GM12878 (cell line): Measurements from ENCODE around the gene PTTG2. TPM values are rescaled to one million over a fixed set of nuclear protein-coding genes. Genes with fewer than 3 reads are reported as not detected.

Experiments used
- CBFB ChIP-seq: IDR thresholded peaks from 2 replicates; pipeline ENCODE4 v1.6.1; 2016; ENCODE audit warnings: antibody characterized with exemption, low read depth
- CBX5 ChIP-seq: sonication (generic); IDR thresholded peaks from 2 replicates; pipeline ENCODE4 v1.6.1; 2016; ENCODE audit warnings: low read depth, moderate library complexity, mild to moderate bottlenecking, inconsistent platforms
- CHD1 ChIP-seq: IDR thresholded peaks from 2 replicates; pipeline ENCODE4 v1.6.1; 2012; ENCODE audit warnings: low read depth, low read length, improper control_type of control experiment
- E2F4 ChIP-seq: IDR thresholded peaks from 2 replicates; pipeline ENCODE4 v1.6.1; 2012; ENCODE audit warnings: low read depth, low read length, improper control_type of control experiment
- E2F8 ChIP-seq: fragments of 450-650 bp; IDR thresholded peaks from 2 replicates; pipeline ENCODE4 v1.6.1; 2018; ENCODE audit warnings: mild to moderate bottlenecking, low read depth, moderate library complexity; ENCODE audit not compliant: partially characterized antibody
- EED ChIP-seq: sonication (generic); IDR thresholded peaks from 2 replicates; pipeline ENCODE4 v1.6.1; 2016; ENCODE audit warnings: antibody characterized with exemption, low read depth
- ESRRA ChIP-seq: IDR thresholded peaks from 2 replicates; pipeline ENCODE4 v1.6.1; 2012; ENCODE audit warnings: mild to moderate bottlenecking, low read length, improper control_type of control experiment
- ETV6 ChIP-seq, 2 experiments: fragments of 450-650 bp in 1 of 2; IDR thresholded peaks in 1 of 2; conservative IDR thresholded peaks in 1 of 2; 2 replicates each; pipeline ENCODE4 v1.6.1; 2014; ENCODE audit warnings: antibody characterized with exemption in 1 of 2, borderline replicate concordance in 1 of 2, low read depth in 1 of 2, mild to moderate bottlenecking in 1 of 2, moderate library complexity in 1 of 2
- GATAD2B ChIP-seq: fragments of 450-650 bp; conservative IDR thresholded peaks from 2 replicates; pipeline ENCODE4 v1.6.1; 2017; ENCODE audit warnings: low read depth, mild to moderate bottlenecking, moderate library complexity
- HDGF ChIP-seq: fragments of 450-650 bp; IDR thresholded peaks from 2 replicates; pipeline ENCODE4 v1.6.1; 2016; ENCODE audit warnings: antibody characterized with exemption
- IRF5 ChIP-seq: fragments of 450-650 bp; IDR thresholded peaks from 2 replicates; pipeline ENCODE4 v1.6.1; 2017; ENCODE audit warnings: borderline replicate concordance
- KAT2A ChIP-seq: conservative IDR thresholded peaks from 2 replicates; pipeline ENCODE4 v1.6.1; 2011; ENCODE audit warnings: low read depth, low read length; ENCODE audit not compliant: control insufficient read depth
- MAX ChIP-seq: IDR thresholded peaks from 2 replicates; pipeline ENCODE4 v1.6.1; 2012; ENCODE audit warnings: low read depth, low read length, improper control_type of control experiment
- MEF2A ChIP-seq: IDR thresholded peaks from 2 replicates; pipeline ENCODE4 v1.6.1; 2011; ENCODE audit warnings: low read depth, mild to moderate bottlenecking, low read length, moderate library complexity; ENCODE audit not compliant: insufficient read depth
- MEF2B ChIP-seq: fragments of 450-650 bp; IDR thresholded peaks from 2 replicates; pipeline ENCODE4 v1.6.1; 2018; ENCODE audit warnings: mild to moderate bottlenecking, moderate library complexity; ENCODE audit not compliant: partially characterized antibody, poor library complexity, severe bottlenecking
- NKRF ChIP-seq: fragments of 450-650 bp; conservative IDR thresholded peaks from 2 replicates; pipeline ENCODE4 v1.6.1; 2017; ENCODE audit warnings: mild to moderate bottlenecking, moderate library complexity
- NRF1 ChIP-seq: conservative IDR thresholded peaks from 2 replicates; pipeline ENCODE4 v1.6.1; 2011; ENCODE audit warnings: mild to moderate bottlenecking, low read depth, low read length, improper control_type of control experiment
- PAX8 ChIP-seq: fragments of 450-650 bp; IDR thresholded peaks from 2 replicates; pipeline ENCODE4 v1.6.1; 2017; ENCODE audit warnings: mild to moderate bottlenecking, moderate library complexity
- PML ChIP-seq: IDR thresholded peaks from 2 replicates; pipeline ENCODE4 v1.6.1; 2012; ENCODE audit warnings: low read length, inconsistent platforms
- POLR2AphosphoS5 ChIP-seq: IDR thresholded peaks from 2 replicates; pipeline ENCODE4 v1.6.1; 2011; ENCODE audit warnings: mild to moderate bottlenecking, low read length, inconsistent platforms
- SIN3A ChIP-seq: IDR thresholded peaks from 2 replicates; pipeline ENCODE4 v1.6.1; 2012; ENCODE audit warnings: low read depth, low read length, improper control_type of control experiment
- TCF7 ChIP-seq: IDR thresholded peaks from 2 replicates; pipeline ENCODE4 v1.6.1; 2014; ENCODE audit warnings: antibody characterized with exemption, borderline replicate concordance
- ZNF24 ChIP-seq: fragments of 450-650 bp; IDR thresholded peaks from 2 replicates; pipeline ENCODE4 v1.6.1; 2017; ENCODE audit warnings: antibody characterized with exemption, mild to moderate bottlenecking
- polyA plus RNA-seq, 11 experiments: library from polyadenylated mRNA; depleted of rRNA in 4 of 11; unstranded in 6 of 11; stranded (reverse) in 5 of 11; fragments of >200 nt; fragmentation: Nextera tagmentation in 4 of 11; fragmentation: Illumina TruSeq in 1 of 11; extraction: Ambion mirVana in 4 of 11; extraction: Trizol in 1 of 11; gene quantifications; 1 replicate in 1 of 11; 2 replicates in 10 of 11; pipeline versions ENCODE4 v1.2.1 to v1.2.3, GENCODE V29; 2011 to 2016; ENCODE audit warnings: inconsistent platforms in 2 of 11, missing spikeins in 2 of 11, low read depth in 1 of 11
- total RNA-seq, 4 experiments: library from RNA; depleted of rRNA in 3 of 4; stranded (reverse); fragments of >200 nt in 3 of 4; fragmentation: Illumina TruSeq in 1 of 4; extraction: Trizol in 1 of 4; gene quantifications; 2 replicates each; pipeline versions ENCODE4 v1.2.1 to v1.2.3, GENCODE V29; 2013 to 2021

Gene PTTG2
- total and polyA plus RNA-seq, 10 of the 15 experiments (the other 5 are each of a cell fraction or from before 2014, with no cell fraction given), result 0.09 to 0.54 (median 0.39) TPM; not detected in 4

GRCh38 chr4:37977471-37978247, 17.5 kb downstream of the PTTG2 start (continued):
- TF ChIP-seq CBFB (no peak), HDGF (no peak), ETV6 (conservative IDR thresholded peaks at IDR 0.05 in 1 of 2, IDR thresholded peaks at IDR 0.05 in 1 of 2; ENCODE audit: borderline replicate concordance in 1 of 2, low read depth in 1 of 2) (peak in 1 of 2 experiments; percentile 34; a peak in 1 of 4 replicates), NKRF (peak; percentile 63), MAX (no peak), KAT2A (no peak), EED (no peak), E2F8 (no peak), GATAD2B (peak; percentile 97), CHD1 (no peak), POLR2AphosphoS5 (0 out of 2 replicates have a peak, but pooled peaks have one; percentile 27), IRF5 (no peak), E2F4 (no peak), PAX8 (no peak), MEF2B (no peak), NRF1 (no peak), MEF2A (no peak), TCF7 (no peak), ZNF24 (no peak), SIN3A (no peak), CBX5 (no peak), PML (no peak), ESRRA (no peak)
